Stimulated activated CD4-positive, alpha-beta T cell treated with anti-CD3 and anti-CD28 coated beads, TNF-alpha, amount 100 ng/mL, for 48 hours (primary cell): ENCODE data around the gene ZFPM1.

Experiments used
- DNase-seq, 3 donors: peaks; one replicate each; pipeline ENCODE4 v3.0.0-alpha.2; 2020; ENCODE audit warnings: low read depth in 3 of 3

Gene ZFPM1

GRCh38 chr16:88526906-88527185 lies 73.8 kb downstream of the ZFPM1 start:
- no peak for DNase-seq

- peak; percentile 21 to 61 (median 35) for DNase-seq
Measured at GRCh38 chr16:88527186-88527936, 74.3 kb downstream of the ZFPM1 start.

- DNase-seq: no peak
Measured at GRCh38 chr16:88527937-88528743, 75.1 kb downstream of the ZFPM1 start.

- DNase-seq: no peak
Measured at GRCh38 chr16:88528902-88529318, 75.8 kb downstream of the ZFPM1 start.

DNA sequence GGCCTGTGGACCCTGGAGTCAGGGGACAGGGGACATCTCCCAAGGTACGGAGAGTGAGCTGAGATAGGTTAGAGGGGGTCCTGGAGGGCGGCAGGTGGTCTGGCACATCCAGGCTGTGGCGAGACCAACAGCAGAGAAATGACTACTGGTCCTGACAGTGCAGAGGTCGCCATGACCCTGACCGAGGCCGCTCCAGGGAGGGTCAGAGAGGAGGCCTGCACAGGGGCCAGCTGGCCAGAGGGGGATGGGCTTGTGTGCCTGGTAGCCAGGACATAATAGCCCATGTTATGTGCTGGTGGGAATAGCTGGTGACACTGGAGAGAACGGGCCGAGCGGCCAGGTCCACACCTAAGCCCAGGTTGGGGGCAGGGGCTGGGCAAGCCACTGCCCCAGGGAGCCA lies 76.5 kb downstream of the ZFPM1 start:
- DNase-seq: no peak

- no peak for DNase-seq
Measured at GRCh38 chr16:88530051-88530857, 77.2 kb downstream of the ZFPM1 start.

GRCh38 chr16:88530858-88531203 lies 77.8 kb downstream of the ZFPM1 start:
- no peak for DNase-seq

DNA sequence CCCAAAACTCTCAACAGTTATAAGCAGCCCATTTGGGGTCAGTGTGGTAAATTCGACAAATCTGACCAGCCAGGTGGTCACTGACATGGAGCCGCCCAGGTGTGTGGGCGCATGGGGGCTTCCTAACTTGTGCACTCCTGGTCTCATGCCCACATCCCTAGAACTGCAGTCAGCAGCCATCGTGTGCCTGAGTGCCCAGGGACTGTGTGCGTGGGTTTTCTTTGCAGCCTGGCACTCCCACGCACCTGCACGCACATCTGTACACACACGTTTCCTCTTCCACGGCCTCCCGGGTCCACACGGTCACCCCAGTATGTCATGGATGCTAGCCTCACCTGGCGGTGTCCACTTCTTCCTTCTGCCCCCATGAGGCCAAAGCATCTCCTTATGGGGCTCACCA lies 78.3 kb downstream of the ZFPM1 start:
- no peak for DNase-seq

GRCh38 chr16:88531931-88532433 lies 78.9 kb downstream of the ZFPM1 start:
- no peak for DNase-seq

- DNase-seq: no peak
Measured at GRCh38 chr16:88532434-88533241, 79.6 kb downstream of the ZFPM1 start.

DNA sequence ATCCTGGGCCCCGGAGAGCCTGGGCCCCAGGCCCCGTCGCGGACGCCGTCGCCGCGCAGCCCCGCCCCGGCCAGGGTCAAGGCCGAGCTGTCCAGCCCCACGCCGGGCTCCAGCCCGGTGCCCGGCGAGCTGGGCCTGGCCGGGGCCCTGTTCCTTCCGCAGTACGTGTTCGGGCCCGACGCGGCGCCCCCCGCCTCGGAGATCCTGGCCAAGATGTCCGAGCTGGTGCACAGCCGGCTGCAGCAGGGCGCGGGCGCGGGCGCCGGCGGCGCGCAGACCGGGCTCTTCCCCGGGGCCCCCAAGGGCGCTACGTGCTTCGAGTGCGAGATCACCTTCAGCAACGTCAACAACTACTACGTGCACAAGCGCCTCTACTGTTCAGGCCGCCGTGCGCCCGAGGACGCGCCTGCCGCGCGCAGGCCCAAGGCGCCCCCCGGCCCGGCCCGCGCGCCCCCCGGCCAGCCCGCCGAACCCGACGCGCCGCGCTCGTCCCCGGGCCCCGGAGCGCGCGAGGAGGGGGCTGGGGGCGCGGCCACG lies 80.4 kb downstream of the ZFPM1 start:
- DNase-seq: no peak

GRCh38 chr16:88533932-88534637 lies 81.0 kb downstream of the ZFPM1 start:
- DNase-seq: peak; percentile 61 to 78 (median 65)

GRCh38 chr16:88534638-88535190 lies 81.6 kb downstream of the ZFPM1 start:
- peak in 2 of 3 donors; percentile 8 to 34 for DNase-seq

DNA sequence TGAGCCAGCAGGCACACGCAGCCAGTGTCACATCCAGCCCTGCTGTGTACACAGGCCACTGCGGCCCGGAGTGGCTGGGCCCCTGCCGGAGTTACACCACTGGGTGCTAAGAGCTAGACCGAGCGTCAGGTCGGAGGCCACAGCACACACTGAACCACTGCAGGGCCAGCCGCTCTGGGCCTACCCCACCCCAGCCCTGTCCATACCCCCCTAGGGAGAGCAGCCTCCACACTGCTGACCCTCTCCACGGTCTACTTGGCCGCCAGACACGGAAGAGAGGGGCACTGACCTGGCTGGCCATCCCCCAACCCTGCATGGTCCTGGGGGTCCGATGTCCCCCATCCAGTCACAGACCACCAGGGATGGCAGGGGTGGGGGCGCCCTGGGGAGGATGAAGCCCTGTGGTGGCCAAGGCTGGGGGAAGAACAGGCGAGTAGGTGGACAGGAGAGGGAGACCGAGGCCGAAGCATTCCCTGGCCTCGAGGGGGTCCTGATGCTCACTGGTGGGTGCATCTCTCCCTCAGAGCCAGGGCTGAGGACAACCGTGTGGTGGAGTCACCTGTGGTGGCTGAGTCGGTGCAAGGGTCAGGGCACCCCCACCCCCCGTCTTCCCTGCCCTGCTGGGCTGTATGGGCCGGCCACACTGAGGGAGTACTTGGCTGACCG lies 82.2 kb downstream of the ZFPM1 start:
- DNase-seq: no peak

DNA sequence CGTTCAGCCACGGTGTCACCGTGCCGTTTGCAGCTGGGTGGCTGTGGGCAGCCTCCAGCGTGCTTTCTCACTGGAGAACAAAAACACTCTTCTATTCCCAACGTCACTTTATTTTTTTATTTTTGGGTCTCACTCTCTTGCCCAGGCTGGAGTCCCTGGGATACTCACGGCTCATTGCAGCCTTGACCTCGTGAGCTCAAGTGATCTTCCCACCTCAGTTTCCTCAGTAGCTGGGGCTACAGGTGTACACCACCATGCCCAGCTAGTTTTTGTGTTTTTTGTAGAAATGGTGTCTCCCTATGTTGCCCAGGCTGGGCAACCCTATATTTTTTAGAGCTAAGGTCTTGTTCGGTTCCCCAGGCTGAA lies 82.8 kb downstream of the ZFPM1 start:
- no peak for DNase-seq

DNA sequence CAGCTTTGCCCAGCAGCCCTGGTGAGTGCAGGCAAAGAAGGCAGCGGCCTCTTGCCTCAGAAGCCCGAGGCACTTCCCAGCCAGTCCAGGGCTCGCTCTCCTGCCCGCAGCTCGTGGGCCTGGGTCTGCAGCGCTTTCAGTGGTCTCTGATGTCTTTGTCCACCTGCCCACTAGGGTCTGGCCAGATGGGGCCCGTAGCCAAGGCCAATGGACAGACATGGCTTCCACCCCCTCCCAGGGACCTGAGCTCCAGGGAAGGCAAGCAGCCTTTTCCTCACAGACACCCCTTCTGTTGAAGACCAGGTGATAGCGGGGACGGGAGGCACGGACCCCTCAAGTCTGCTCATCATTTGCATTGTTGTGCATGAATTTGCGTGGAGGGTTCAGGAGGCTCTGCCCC lies 83.4 kb downstream of the ZFPM1 start:
- no peak for DNase-seq

DNA sequence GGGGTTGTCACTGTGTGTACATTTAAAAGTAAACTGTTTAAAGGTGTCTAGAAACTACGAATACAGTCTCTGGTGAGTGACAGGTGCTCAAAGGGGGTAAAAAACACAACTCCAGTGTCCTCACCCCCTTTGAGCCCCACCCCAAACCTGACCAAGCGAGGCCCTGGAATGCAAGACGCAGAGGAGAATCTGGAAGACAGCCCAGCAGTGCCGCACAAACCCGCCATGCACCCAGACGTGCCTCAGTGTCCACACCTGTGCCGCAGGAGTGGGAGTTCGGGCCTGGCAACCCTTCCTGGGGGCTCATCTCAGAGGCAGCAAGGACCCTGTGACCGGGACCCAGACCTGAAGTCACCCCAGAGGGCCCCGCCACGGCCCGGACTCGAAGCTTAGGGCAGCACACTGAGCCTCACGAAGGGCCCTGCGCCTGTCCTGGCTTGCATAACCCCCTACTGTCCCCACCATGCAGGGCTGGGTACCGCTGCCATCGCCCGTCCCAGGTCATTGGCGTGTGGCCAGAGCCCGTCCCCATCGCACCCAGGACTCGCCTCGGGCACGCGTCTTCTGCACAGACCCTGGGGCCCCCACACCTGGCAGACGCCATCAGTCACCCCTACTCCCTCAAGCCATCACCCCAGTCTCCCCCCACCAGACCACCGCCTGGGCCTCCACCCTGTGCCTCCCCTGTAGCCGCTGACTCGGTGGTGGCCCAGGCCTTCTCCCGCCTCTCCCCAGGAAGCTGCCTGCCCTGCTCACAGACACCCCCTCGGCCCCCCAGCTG lies 84.1 kb downstream of the ZFPM1 start:
- no peak for DNase-seq

GRCh38 chr16:88537859-88538258 lies 84.8 kb downstream of the ZFPM1 start:
- DNase-seq: no peak
